Brain microvascular endothelial cell (primary cell): Measurements from ENCODE around the gene TMEM266.

ENCODE experiments used
- DNase-seq: peaks from one replicate; pipeline ENCODE4 v3.0.0-alpha.2; 2020
- H3K27ac ChIP-seq: fragments of 250-450 bp; sonication (Bioruptor Pico); 2 replicates; pipeline ENCODE4 v1.5.1; 2020; ENCODE audit warnings: mild to moderate bottlenecking, moderate library complexity
- H3K27me3 ChIP-seq: fragments of 250-450 bp; sonication (Bioruptor Pico); replicated peaks from 2 replicates; pipeline ENCODE4 v1.5.1; 2020; ENCODE audit warnings: mild to moderate bottlenecking
- H3K36me3 ChIP-seq: fragments of 250-450 bp; sonication (Bioruptor Pico); replicated peaks from 2 replicates; pipeline ENCODE4 v1.5.1; 2020; ENCODE audit warnings: mild to moderate bottlenecking
- H3K4me3 ChIP-seq: 2 replicates; pipeline ENCODE4 v1.5.1; 2011; ENCODE audit warnings: low read depth, mild to moderate bottlenecking, control low read depth, low read length, moderate library complexity
- in situ Hi-C: cut with HindIII; loops from 2 replicates; pipeline ENCODE4 v1.10.0; 2017; ENCODE audit warnings: low sequenced_read_pairs, low pct_ligation_motif_present
- TF ChIP-seq, protein P1 (sequence below): IDR thresholded peaks from 2 replicates; pipeline ENCODE4 v1.5.1; 2011; ENCODE audit warnings: low read depth, mild to moderate bottlenecking, moderate library complexity, low read length, control low read depth, inconsistent platforms; ENCODE audit errors: missing control alignments

TMEM266 gene

DNA sequence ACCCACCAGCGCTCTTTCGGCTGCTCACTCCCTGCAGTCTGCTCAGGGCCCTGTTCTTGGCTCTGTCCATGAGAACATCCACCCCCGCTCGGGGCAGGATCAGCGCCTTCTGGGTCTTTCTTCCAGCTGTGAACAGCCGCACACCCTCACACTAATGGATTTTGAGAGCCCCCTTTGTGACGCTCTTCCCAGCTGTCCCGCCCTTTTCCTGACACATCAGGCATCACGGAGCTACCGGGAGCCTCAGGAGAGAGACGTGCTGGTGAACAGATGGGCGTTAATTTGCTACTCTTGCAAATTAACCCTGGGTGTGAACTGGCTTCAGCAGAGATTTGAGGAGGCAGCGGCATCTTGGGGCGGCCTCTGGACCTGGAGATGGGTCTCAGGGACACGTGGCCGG is 113.0 kb downstream of the TMEM266 start:
- no peaks in the 10 kb centered on the region for H3K36me3 ChIP-seq
- H3K27me3 ChIP-seq = no peaks in the 10 kb centered on the region
- TF ChIP-seq, protein P1, sequence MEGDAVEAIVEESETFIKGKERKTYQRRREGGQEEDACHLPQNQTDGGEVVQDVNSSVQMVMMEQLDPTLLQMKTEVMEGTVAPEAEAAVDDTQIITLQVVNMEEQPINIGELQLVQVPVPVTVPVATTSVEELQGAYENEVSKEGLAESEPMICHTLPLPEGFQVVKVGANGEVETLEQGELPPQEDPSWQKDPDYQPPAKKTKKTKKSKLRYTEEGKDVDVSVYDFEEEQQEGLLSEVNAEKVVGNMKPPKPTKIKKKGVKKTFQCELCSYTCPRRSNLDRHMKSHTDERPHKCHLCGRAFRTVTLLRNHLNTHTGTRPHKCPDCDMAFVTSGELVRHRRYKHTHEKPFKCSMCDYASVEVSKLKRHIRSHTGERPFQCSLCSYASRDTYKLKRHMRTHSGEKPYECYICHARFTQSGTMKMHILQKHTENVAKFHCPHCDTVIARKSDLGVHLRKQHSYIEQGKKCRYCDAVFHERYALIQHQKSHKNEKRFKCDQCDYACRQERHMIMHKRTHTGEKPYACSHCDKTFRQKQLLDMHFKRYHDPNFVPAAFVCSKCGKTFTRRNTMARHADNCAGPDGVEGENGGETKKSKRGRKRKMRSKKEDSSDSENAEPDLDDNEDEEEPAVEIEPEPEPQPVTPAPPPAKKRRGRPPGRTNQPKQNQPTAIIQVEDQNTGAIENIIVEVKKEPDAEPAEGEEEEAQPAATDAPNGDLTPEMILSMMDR = no peak
- in situ Hi-C loops = no loop called here
- no peak overlapping the region for H3K4me3 ChIP-seq
- H3K27ac ChIP-seq = no peak overlapping the region
- no peak for DNase-seq

DNA sequence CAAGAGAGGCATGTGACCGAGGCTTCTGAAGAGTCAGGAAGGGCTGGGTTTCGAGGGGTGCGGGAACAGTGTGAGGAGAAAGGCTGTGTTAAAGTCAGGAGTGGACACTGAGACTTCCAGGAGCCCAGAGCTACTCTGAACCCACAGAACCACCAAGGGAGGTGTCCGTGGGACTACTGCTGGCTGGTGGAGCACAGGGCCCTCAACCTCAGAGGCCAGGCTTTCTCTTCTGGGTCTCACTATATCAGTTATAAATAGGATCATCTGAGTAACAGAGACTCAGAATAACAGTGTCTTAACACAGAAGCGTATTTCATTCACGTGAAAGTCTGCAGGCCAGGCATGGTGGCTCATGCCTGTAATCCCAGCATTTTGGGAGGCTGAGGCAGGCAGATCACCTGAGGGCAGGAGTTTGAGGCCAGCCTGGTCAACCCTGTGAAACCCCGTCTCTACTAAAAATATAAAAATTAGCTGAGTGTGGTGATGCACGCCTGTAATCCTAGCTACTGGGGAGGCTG is 113.6 kb downstream of the TMEM266 start:
- Histone ChIP-seq H3K4me3 (no peak overlapping the region), H3K27ac (no peak overlapping the region), H3K36me3 (no peaks in the 10 kb centered on the region), H3K27me3 (no peaks in the 10 kb centered on the region)
- TF ChIP-seq, protein P1 = no peak
- DNase-seq = no peak
- in situ Hi-C loops = no loop called here

DNA sequence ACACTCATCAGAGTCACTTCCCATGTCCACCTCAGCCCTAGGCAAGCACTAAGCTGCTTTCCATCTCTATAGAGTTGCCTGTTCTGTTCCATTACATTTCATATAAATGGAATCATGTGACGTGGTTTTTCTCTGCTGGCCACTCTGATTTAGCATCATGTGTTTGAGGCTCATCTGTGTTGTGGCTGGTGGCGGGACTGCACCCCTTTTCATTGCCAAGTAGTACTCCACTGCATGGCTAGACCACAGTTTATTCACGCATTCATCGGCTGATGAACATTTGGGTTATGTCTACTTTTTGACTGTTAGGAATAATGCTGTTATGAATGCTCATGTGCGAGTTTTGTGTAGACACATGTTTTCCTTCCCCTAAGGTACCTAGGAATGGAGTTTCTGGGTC is 114.9 kb downstream of the TMEM266 start:
- no peak for DNase-seq
- Histone ChIP-seq H3K27me3 (no peaks in the 10 kb centered on the region), H3K36me3 (no peaks in the 10 kb centered on the region), H3K4me3 (no peak overlapping the region), H3K27ac (no peak overlapping the region)
- TF ChIP-seq, protein P1 = no peak
- in situ Hi-C loops = no loop called here

DNA sequence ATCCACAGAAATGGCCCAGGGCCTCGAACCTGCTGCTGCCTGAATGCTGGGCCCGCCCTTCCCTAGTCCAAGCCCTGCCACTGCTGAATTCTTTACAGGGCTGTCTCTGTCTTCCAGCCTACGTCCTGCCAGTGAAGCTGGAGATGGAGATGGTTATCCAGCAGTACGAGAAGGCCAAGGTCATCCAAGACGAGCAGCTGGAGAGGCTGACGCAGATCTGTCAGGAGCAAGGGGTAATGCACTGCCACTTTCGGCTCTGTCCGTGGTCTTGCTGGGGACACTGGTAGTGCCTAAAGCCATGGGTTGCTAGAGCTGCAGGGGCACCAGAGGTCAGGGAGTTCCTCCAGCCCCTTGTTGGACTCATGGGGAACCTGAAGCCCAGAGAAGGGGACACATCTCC is 115.7 kb downstream of the TMEM266 start:
- no peak overlapping the region for H3K27ac ChIP-seq
- H3K4me3 ChIP-seq = no peak overlapping the region
- in situ Hi-C loops = no loop called here
- no peaks in the 10 kb centered on the region for H3K36me3 ChIP-seq
- H3K27me3 ChIP-seq = no peaks in the 10 kb centered on the region
- TF ChIP-seq, protein P1 = no peak
- DNase-seq = no peak

DNA sequence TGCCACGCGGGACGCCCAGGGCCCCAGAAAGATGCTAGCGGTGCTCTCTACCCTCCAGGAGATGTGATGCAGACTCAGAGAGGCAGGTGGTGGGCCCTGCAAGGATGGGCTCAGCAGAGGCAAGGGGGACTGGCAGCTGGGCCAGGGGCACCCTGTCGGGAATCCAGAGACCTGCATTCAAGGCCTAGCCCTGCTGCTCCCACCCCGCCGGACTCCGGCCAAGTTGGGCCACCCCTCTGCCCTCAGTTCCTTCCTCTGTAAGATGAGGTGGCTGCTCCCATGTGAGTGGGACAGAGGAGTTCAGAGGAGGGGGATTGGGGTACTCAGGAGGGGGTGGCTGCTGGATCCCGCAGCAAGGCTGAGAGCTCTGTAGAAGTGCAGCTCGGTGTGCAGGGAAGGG is 116.3 kb downstream of the TMEM266 start:
- DNase-seq = no peak
- no peaks in the 10 kb centered on the region for H3K27me3 ChIP-seq
- in situ Hi-C loops = no loop called here
- H3K4me3 ChIP-seq = no peak overlapping the region
- no peak overlapping the region for H3K27ac ChIP-seq
- TF ChIP-seq, protein P1 = no peak
- no peaks in the 10 kb centered on the region for H3K36me3 ChIP-seq

DNA sequence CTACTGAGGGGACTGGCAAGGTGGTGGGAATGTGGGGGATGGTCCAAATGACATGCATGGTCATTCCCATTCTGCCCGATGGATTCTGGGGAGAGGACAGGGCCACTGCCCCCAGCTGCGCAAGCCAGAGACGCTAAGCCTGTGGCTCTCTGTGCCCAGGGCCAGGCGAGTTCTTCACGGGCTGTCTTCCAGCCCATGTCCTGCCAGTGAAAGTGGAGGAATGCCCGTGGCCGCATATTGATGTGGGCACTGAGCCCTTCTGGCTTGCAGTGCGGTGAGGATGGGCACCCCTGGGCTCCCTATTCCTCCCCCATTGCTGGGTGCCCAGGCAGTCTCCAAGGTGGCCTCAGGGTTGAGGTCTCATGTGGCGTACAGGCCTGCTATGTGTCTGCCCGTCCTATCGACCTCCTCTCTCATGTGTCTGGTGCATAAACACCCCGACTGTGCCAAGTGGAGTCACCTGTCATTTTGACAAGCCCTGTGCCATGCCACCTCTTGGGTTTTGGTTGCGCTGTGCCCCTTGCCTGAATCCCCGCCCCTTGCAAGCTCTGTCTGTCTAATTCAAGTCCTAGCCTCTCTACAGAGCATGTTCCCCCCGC is 116.8 kb downstream of the TMEM266 start:
- no peak for DNase-seq
- Histone ChIP-seq H3K36me3 (no peaks in the 10 kb centered on the region), H3K4me3 (no peak overlapping the region), H3K27me3 (no peaks in the 10 kb centered on the region), H3K27ac (no peak overlapping the region)
- in situ Hi-C loops = no loop called here
- TF ChIP-seq, protein P1 = no peak
